HG03442 (cell line): ENCODE measurements around the gene SORCS2.

Source experiments
- ATAC-seq: cut with Tn5 transposase; IDR thresholded peaks from one replicate; pipeline ENCODE4 v1.9.1; 2021; ENCODE audit warnings: mild to moderate bottlenecking, moderate library complexity; ENCODE audit not compliant: unreplicated experiment

Gene SORCS2

DNA sequence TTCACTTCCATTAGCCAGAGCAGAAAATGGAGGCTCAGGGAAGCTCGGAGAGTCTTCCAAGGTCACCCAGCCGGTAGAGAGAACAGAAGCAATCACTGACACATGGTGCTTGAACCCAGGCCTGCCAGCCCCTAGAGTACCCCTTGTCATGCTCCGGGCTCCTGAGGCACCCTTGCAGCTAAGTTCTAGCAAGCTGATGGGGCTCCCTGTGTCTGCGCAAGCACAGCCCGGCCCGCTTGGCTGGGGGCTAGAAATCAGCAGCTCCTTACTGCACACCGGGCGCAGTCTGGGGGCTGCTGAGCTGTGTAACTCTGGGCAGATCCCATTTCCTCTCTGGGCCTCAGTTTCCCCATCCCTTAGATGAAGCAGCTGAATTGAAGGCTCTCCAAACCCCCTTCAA is 344.5 kb downstream of the SORCS2 start:
- no peak for ATAC-seq

DNA sequence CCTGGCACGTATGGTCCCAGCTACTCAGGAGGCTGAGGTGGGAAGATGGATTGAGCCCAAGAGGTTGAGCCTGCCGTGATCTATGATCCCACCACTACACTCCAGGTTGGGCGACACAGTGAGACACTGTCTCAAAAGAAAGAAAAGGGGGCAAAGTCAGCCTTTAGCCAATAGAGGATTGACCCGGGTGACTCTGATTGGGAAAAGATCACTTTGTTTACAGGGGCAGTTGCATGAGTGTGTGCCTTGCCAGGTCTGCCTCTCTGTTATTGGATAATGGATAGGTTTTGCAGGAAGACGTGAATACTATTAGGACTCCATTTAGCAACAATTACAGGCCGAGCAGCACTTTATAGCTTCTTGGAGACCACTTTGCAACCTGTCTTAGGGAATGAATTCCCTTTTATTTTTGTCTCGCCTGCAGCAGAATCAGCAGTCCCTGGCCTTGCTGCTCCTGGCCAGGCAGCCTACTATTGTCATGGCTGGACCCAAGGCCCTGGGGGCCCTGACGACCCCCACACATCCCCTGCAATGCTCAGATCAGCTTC is 345.6 kb downstream of the SORCS2 start:
- no peak for ATAC-seq

DNA sequence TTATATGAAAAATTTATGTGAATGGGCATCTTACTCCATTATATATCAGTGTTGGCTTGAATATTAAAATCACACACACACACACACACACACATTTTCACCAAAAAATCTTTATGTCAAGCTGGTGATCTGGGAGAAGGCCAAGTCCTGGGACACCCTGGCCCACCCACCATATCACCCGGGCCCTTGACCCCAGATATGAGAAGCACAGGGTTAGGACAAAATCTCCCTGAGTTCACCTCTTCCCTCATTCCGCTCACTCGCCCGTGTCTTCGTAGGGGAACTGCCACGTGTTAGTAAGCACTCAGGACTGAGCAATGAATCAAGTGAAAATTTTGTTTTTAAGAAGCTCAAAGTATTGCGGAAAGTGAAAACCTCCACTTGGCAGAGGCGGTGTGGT is 346.2 kb downstream of the SORCS2 start:
- ATAC-seq, result no peak

DNA sequence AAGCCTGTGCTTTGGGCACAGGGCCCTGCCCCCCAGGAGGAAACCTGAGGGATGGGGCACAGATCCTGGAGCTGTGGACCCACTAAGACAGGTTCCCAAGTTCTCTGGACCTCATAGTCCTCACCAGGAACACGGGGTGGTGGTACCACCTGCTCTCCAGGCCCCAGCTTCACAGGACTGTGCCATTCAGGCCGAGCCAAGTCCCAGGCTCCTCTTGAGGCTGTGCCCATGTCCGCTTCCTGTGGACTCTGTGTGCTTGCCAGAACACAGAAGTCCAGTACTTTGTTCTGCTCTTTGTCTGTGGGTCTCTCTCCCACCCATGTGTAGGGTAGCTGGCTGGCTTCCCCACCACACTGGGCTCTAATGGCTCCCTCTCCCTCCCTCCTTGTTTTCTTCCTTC is 346.8 kb downstream of the SORCS2 start:
- no peak for ATAC-seq

DNA sequence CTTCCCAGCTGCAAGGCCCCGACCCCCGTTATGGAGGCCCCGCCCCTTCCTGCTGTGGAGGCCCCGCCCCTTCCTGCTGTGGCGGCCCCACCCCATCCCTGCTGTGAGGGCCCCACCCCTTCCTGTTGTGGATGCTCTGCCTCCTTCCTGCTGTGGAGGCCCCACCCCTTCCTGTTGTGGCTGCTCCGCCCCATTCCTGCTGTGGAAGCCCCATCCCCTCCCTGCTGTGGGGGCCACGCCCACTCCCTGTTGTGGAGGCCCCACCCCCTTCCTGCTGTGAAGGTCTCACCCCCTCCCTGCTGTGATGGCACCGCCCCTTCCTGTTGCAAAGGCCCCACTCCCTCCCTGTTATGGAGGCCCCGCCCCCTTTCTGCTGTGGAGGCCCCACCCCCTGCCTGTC is 347.3 kb downstream of the SORCS2 start:
- no peak for ATAC-seq

DNA sequence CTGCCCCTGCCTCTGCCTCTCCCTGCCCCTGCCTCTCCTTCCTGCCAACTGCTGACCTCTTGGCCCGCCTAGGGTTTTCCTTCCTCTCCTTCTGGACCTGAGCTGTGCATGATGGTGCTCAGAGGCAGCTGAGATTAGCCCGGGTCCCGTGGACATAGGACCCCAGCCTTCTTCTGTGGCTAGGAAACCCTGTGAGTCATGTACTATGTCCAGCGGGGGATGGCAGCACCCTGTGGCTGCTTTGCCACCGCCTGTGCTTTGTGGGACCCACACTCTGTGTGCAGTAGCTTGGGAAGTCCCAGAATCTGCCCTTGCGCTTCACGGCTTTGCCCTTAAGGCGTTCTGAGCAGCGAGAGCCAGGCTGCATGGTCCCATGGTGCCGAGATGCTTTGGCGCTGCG is 347.9 kb downstream of the SORCS2 start:
- ATAC-seq, result no peak

DNA sequence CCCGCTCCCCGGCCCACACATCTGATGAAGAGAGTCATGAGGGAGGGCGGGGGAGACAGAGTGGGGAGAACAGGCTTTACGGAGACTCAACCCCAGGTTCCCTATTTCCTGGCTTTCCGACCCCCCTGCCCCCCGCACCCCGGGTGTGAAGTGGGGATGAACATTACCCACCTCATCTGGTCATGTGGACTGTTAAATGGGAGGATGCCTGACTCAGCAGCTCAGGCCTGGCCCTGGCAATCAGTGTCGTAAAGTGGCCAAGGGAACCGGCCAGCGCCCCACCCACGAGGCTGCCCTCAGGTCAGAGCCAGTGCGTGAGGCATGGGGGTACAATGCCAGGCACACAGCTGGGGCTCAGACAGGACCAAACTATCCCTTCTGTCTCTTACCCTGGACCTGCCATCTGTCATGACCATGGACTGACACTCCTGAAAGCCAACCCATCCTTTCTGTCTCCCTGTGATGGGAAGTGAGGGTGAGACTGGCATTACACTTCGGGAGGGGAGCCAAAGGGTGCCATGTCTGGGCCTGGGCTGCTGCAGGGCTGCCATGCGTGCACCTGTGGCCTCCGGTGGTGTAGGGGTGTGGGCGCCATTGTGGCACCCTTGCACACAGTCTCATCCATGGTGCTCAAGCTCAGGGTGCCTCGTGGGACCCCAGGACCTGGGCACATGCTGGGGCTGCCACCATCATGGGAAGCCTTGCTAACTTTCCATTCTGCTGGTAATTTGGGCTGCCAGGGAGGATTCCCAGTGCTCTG is 348.5 kb downstream of the SORCS2 start:
- ATAC-seq, result no peak

DNA sequence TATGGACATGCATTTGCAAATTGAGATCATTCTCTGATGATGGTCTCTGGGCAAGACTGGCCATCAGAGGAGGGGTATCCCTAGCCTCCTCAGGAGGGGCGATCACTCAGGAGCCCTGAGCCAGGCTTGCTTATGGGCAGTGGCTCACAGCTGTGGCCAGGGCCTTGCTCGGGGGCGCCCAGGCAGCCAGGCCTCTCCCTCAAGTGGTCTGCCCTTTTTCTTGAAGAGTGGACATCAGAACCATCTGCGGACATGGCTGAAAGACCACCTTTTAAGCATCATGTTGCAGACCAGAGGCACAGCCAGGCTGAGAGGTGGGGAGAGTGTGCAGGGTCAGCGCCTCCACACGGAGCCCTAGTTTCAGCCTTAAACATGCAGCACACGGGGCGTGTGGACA is 349.1 kb downstream of the SORCS2 start:
- ATAC-seq, result no peak

DNA sequence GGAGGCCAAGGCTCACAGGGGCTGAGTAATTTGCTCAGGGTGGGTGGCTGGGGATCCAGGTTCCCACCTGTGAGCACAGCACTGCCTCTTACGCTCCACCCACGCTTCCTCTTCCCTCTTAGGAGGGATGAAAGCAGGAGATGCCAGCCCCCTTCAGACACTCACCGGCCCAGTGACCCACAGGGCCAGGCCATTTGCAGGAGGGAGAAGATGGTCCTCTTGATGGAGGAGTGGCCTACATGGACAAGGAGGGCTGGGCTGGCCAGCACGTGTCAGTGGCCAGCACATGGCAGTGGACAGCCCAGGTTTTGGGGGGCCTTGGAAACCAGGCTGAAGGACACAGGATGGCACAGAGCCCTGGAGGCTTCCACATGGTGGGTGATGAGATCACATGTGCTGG is 350.4 kb downstream of the SORCS2 start:
- ATAC-seq, result no peak

DNA sequence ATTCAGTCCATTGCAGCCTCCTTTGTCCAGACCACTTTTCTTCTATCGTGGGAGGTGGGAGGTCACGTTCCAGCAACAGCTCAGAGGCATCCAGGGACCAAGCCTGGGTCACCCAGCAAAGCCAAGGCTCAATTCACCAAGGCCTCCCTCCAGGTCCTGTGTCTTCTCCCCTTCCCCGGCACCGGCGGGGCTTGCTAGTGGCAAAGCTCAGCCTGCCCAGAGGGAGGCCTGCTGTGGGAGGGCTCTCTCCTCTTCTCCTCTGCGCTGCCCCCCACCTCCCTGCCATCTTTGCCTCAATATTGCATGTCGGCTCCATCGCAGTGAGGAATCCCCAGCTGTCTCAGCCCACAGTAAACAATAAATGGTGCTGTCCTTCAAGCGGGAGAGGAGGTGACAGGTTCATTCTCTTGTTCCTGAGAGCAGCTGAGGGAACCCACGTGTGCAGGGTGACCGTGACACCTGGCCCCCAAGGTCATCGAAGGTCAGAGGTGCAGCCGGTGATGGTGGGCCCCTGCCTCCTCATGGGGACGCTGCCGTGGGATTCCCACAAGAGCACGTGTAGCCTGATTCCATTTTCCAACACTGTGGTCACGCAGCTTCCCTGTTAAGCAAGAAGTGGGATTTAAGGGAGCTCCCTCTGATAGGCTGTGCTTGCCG is 353.9 kb downstream of the SORCS2 start:
- ATAC-seq, result no peak

DNA sequence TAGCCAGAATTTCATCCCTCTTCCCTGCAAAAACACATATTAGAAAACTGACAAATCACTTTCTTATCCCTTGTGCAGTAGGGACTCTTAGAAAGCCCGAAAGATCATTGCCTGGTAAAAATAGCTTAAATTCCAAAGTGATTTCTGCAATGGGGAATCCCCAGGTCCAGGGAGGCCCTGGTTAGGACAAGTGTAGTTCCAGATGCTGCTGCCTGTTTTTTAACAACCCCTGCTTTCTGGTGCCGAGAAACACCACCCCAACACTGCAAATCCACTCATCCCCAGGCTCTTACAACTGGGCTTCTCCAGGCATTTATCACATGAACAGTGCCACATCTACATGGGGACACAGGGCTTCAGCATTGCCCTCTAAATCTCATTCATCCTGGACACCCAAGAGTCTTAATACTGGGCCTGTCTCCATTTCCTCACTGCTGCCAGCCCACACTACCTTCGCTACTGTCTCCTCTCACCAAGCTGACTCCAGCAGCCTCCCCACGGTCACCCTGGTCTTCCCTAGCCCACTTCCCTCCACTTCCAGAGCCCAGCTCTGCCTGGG is 354.6 kb downstream of the SORCS2 start:
- no peak for ATAC-seq

DNA sequence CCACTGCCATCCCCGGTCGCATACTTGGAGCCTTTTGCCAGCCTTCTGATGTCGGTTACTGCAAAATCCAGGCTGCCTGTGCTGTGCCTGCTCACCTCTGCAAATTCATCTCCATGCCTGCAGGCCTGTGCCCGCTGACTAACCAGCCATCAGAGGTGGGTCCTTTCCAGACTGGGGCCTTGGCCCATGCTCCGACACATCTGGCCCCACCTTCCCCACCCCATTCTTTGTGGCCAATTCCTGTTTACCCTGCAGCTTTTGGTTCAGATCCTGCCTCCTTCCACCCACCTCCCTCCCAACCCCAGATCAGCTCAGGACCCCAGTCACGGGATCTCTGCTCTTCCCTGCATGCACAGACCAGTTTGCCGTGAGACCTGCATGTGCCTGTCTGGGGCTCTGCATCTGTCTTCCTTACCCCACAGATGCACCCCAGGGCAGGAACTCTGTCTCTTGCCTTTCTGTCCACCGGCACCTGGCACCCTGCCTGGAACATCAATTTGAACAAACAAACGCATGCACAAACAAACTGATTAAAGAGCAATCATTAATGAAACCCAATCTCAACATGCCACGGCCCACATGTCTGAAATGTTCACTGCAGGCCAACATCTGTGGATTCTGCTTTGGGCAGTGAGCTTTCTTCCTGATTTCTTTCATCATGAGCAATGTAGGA is 355.2 kb downstream of the SORCS2 start:
- no peak for ATAC-seq

DNA sequence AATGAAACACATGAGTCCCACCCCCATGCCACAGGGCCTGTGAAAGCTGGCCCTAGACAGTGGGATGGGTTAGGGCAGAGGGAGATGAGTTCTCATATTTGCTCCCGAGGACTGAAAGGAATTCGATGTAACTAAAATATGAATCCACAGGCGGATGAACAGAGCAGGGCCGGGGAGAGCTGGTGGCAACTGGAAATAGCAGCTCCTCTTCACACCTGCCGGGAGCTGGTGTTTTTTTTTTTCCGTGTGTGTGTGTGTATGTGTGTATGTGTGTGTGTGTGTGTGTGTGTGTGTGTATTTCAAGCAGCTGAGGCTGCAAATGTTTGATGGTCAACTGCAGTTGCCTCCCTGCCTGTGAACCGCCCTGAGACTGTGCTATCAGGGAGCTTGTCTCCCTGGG is 357.5 kb downstream of the SORCS2 start:
- no peak for ATAC-seq

DNA sequence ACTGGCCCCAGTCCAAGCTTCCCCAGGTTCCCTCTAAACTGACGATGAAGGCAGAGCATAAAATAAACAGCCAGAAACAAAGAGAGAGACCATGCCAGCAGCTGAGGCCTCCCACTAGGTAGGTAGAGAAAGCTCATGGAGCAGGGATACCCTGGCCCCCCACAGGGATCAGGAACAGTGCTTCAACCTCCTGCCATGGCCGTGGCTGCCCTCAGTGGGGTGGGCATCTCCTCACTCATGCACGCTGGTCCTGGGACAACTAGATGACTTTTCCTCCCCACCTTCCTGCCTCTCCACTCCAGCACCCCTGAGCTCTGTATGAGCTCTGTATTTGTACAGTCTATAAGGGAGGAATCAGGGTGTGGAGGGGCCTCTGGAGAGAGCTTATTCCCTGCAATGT is 360.1 kb downstream of the SORCS2 start:
- no peak for ATAC-seq

DNA sequence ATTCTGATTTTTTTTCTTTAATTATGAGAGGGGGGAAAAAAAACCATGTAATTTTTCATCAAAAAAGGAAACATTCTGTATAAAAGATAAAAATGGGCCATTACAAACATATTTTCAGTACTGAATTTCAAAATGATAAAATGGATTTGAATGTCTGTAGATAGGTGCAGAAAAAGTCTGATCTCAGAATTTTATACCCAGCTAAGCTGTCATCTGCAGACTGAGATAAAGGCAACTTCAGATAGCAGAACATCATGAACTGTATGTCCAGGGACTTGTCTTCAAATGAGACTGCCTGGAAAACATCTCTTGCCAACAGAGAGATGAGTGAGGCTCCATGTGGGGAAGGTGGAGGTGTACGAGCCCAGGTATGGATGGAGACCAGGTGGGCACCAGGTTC is 360.9 kb downstream of the SORCS2 start:
- ATAC-seq, result no peak

DNA sequence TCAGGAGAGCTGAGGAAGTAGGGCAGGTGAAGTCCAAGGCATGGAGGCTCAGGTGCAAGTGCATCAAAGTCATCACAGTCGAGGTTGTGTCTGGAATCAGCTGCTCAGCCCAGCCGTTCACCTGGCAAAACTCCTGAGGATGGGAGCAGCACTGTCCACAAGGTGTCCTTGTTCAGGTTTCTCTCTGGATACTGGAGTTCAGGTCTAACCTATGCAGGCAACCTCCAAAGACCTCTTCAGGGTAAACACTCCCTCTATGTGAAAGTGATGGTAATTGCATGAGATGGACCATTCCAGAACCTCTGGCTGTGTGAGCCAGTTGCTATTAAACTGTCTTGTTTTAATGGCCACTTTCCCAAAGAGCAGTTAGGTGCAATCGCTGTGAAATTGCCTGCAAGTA is 362.6 kb downstream of the SORCS2 start:
- no peak for ATAC-seq

DNA sequence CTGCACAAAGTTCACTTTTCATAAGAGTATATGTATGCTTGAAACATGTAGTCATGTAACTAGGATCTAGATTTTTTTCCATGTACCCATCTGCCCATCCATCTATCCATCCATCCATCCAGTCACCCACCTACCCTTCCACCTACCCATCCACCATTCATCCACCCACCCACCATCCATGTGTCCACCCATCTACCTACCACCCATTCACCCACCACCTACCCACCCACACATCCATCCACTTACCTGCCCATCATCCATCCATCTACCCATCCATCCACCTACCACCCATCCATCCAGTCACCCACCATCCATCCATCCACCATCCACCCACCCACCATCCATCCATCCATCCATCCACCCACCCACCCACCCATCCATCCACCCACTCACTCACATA is 364.2 kb downstream of the SORCS2 start:
- ATAC-seq, result no peak

DNA sequence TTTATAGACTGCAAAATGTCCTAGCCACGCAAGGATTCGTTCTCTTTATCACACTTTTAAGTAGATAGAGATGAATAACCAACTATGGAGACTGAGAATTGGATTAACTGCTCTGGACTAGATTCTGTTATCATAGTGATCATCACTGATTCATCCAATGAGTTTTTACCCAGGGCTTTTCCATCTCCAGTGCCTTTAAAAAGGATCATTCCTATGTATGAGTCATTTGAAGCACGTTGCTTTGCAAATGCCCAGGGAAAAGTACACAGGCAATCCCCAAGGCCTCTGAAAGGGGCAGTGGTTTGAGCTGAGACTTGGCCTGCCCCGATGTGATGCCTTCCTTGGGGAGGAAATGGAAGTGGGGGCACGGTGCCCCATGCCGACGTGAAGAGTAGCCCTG is 365.1 kb downstream of the SORCS2 start:
- ATAC-seq, result no peak

DNA sequence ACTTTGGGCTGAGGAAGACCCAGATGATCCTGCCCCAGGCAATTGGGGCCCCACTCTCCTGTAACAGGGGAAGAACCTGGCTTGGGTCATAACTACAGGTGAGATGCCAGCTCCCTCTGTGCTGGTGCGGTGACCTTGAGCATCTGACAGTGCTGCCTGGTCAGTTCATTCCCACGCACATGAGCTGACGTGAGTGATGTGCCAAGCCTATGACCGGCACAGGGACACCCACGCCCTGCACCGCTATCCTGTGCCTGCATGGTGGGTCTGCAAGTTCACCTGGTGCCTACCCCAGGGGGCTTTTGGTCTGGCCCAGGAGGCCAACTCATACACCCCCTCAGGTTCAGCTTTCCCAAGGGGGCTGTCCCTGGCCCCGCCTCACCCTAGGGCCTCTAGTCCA is 366.1 kb downstream of the SORCS2 start:
- ATAC-seq, result no peak

DNA sequence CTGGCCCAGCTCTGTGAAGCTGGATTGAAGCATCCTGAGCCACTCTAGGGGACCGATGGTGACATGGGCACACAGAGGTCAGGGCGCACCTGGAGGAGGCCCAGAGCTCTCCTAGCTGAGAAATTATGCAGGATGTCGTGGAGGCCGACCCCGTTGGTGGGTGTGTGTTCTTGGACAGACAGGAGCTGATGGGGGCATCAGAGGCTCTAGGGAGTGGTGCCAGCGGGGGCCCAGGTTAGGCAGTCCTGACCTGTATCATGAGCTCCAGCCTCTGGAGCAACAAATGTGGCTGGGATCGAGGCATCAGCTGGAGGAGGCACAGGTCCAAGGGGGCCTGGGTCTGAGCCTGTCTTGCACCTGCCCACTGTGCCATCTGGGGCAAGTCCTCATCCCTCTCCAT is 367.0 kb downstream of the SORCS2 start:
- ATAC-seq, result no peak

DNA sequence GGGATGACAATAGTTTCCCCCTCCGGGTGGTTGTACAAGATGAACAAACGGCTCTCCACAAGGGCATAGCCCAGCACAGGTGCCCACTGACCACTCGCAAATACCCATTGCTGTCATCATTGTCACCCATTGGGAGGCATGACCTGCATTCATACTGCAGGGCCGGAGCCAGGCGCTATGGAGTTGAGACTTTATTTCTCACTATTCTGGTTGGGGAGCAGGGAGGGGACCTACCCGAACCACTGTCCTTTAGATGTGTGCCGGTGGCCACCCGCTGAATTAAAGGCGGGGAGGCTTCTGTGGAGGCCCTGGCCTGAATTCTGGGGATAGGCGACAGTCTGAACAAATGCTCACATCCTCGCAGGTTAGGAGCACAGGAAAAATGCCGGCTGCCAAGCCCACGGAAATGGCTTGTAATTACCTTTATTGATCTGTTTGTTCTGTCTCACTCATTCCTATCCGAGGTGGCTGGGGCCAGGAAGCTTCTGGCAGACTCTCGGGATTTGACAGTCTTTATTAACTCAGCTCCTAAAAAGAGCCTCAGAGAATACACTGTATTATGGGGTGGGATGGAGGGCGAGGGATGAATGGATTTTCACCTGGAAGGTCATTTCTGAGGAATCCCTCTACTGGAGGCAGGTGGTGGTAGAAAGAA is 367.5 kb downstream of the SORCS2 start:
- no peak for ATAC-seq
